Measurements from ENCODE around the gene P2RY8. TPM values are rescaled to one million over a fixed set of nuclear protein-coding genes. Genes with fewer than 3 reads are reported as not detected.
"Not testable (repeated sequence)": the region's sequence is repeated elsewhere in the genome, so short reads cannot be mapped to it uniquely, and the experiment has no call there.

The P2RY8 gene
- total RNA-seq, 1 donor from 2014 or later, result 3.1 TPM

DNA sequence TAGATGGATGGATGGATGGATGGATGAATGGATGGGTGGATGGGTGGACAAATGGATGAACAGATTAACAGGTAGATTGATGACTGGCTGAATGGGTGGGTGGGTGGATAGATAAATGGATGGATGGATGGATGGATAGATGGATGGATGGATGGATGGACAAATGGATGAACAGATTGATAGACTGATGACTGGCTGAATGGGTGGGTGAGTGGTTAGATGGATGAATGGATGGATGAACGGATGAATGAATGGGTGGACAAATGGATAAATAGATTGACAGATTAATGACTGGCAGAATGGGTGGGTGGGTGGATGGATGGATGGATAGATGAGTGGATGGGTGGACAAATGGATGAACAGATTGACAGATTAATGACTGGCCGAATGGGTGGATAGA, 40.9 kb upstream of the P2RY8 start:
- Histone ChIP-seq H3K27ac (no peak overlapping the region), H3K4me3 (no peak overlapping the region), H3K4me1 (no peaks in the 10 kb centered on the region), H3K9me3 (no peaks in the 10 kb centered on the region), H3K36me3 (no peaks in the 10 kb centered on the region), H3K27me3 (no peaks in the 10 kb centered on the region)
- DNase-seq (no peak), ATAC-seq (no peak)
- intact Hi-C loops (cut with DNase I), result loop anchor here (10.0 kb wide), 1 partner anchor 113 kb away; no protein-coding TSS in a partner anchor
- TF ChIP-seq, protein P1, sequence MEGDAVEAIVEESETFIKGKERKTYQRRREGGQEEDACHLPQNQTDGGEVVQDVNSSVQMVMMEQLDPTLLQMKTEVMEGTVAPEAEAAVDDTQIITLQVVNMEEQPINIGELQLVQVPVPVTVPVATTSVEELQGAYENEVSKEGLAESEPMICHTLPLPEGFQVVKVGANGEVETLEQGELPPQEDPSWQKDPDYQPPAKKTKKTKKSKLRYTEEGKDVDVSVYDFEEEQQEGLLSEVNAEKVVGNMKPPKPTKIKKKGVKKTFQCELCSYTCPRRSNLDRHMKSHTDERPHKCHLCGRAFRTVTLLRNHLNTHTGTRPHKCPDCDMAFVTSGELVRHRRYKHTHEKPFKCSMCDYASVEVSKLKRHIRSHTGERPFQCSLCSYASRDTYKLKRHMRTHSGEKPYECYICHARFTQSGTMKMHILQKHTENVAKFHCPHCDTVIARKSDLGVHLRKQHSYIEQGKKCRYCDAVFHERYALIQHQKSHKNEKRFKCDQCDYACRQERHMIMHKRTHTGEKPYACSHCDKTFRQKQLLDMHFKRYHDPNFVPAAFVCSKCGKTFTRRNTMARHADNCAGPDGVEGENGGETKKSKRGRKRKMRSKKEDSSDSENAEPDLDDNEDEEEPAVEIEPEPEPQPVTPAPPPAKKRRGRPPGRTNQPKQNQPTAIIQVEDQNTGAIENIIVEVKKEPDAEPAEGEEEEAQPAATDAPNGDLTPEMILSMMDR (IDR thresholded peaks at IDR 0.05), result no peak

DNA sequence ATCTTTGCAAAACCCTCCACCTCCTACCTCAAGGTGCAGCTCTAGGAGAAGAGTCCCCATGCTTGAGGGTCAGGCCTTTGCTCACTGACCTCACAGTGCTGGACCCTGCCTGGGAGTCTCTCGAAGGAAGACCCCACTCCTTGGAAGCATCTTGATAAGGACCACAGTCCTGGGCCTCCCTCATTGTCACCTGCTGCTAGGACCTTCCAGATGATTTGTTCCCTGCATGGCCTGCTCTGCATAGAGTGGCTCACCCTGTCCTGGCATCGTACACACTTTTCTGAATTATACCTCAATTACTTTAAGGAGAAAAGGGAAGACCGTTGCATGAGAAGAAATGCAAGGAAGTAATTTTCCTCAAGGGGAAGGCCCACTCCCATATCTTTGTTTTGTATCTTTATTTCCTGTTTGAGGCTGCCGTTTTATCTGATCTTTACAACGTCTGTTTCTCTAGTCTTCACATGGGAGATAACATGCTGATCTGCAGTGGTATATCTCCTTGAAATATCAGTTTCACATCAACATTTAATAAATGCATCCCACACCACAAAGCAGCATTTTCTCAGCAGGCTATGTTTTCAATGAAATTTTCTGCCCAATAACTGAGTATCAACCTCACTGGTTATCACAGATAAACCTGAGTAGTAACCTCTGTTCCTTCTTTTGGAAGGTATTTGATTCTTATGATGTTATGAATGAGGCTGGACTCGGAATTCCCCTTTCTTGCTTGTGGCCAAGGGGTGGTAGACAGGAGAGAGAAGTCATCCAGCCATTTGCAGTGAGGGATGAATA, 39.4 kb upstream of the P2RY8 start:
- no peak overlapping the region for H3K27ac ChIP-seq
- intact Hi-C loops (cut with DNase I), result loop anchor here (10.0 kb wide), 1 partner anchor 112 kb away; no protein-coding TSS in a partner anchor
- TF ChIP-seq, protein P1 (IDR thresholded peaks at IDR 0.05), result no peak
- H3K4me3 ChIP-seq, result no peak overlapping the region
- ATAC-seq (no peak), DNase-seq (peak; percentile 23)
- no peaks in the 10 kb centered on the region for H3K4me1 ChIP-seq
- no peaks in the 10 kb centered on the region for H3K36me3 ChIP-seq
- H3K27me3 ChIP-seq, result no peaks in the 10 kb centered on the region
- H3K9me3 ChIP-seq, result no peaks in the 10 kb centered on the region

DNA sequence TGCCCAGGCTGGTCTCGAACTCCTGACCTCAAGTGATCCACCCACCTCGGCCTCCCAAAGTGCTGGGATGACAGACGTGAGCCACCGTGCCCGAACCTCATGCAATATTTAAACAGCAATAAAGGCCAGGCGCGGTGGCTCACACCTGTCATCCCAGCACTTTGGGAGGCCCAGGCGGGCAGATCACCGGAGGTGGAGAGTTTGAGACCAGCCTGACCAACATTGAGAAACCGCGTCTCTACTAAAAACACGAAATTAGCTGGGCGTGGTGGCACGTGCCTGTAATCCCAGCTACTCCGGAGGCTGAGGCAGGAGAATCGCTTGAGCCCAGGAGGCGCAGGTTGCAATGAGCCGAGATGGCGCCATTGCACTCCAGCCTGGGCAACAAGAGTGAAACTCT, 37.2 kb upstream of the P2RY8 start:
- H3K36me3 ChIP-seq, H3K9me3 ChIP-seq, H3K27me3 ChIP-seq, H3K27ac ChIP-seq, H3K4me3 ChIP-seq, ATAC-seq, H3K4me1 ChIP-seq: not testable (repeated sequence)
- intact Hi-C loops (cut with DNase I), result loop anchor here (10.0 kb wide), 1 partner anchor 109 kb away; no protein-coding TSS in a partner anchor
- peak; percentile 33 for DNase-seq

DNA sequence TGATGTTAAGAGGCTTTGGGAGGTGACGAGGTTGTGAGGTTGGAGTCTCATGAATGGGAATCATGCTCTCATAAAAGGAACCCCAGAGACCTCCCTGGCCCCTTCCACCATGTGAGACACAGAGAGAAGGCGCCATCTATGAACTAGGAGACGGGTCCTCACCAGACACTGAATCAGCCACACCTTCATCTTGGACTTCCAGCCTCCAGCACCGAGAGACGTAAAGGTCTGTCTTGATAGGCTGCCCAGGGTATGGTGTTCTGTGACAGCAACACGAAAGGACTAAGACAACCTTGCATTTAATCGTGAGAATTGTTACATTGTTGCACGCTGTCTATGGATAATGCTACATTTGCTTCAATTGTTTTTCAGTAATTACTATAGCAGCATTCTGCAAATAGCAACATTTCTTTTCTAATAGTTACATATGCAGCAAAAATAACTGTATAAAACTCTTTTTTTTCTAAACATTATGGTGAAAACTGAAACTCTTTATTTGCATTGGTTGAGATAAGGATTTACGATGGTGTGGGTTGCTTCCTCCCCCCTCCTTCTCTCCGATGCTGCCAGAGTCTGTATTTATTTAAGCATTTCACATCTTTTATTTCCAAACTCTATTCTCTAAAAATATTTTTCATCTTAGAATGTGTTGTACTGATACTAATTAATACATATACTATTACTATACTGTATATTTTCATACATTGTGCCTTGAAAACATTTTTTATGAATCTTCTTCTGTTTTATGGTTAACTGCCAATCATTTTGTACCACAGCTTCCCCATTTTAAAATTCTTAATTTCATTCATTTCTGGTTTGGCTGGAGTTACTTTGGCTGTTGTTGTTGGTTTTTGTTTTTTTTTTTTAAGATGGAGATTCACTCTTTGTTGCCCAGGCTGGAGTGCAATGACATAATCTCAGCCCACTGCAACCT, 28.0 kb upstream of the P2RY8 start:
- no peak for ATAC-seq
- Histone ChIP-seq H3K27me3 (no peaks in the 10 kb centered on the region), H3K4me3 (no peak overlapping the region), H3K9me3 (no peaks in the 10 kb centered on the region), H3K27ac (no peak overlapping the region), H3K4me1 (no peaks in the 10 kb centered on the region), H3K36me3 (no peaks in the 10 kb centered on the region)
- intact Hi-C loops (cut with DNase I), result no loop called here
- TF ChIP-seq, protein P1 (IDR thresholded peaks at IDR 0.05), result no peak
- peak; percentile 2 for DNase-seq

DNA sequence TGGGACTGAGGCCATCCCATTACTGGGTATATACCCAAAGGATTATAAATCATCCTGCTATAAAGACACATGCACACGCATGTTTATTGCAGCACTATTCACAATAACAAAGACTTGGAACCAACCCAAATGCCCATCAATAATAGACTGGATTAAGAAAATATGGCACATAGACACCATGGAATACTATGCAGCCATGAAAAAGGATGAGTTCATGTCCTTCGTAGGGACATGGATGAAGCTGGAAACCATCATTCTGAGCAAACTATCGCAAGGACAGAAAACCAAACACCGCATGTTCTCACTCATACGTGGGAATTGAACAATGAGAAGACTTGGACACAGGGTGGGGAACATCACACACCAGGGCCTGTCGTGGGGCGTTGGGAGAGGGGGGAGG, 27.1 kb upstream of the P2RY8 start:
- ATAC-seq; intact Hi-C loops (cut with DNase I); H3K9me3 ChIP-seq; H3K4me1 ChIP-seq; H3K4me3 ChIP-seq; H3K36me3 ChIP-seq; DNase-seq; H3K27ac ChIP-seq; H3K27me3 ChIP-seq: not testable (repeated sequence)

DNA sequence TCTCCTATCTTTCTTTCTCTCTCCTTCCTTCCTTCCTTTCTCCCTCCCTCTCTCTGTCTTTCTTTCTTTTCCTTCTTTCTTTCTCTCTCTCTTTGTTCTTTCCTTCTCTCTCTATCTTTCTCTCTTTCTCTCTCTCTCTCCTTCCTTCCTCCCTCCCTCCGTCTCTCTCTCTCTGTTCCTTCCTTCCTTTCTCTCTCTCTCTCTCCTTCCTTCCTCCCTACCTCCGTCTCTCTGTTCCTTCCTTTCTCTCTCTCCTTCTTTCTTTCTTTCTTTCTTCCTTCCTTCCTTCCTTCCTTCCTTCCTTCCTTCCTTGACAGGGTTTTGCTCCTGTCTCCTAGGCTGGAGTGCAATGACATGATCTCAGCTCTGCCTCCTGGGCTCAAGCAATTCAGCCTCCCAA, 24.2 kb upstream of the P2RY8 start:
- no peak for DNase-seq
- Histone ChIP-seq H3K36me3 (no peaks in the 10 kb centered on the region), H3K9me3 (no peaks in the 10 kb centered on the region), H3K27me3 (no peaks in the 10 kb centered on the region), H3K27ac (no peak overlapping the region), H3K4me3 (no peak overlapping the region), H3K4me1 (no peaks in the 10 kb centered on the region)
- ATAC-seq, result no peak
- intact Hi-C loops (cut with DNase I), result no loop called here
- TF ChIP-seq, protein P1 (IDR thresholded peaks at IDR 0.05), result no peak

Data from upper lobe of right lung (tissue), 1 donor.